HFFc6 (cell line): ENCODE results near the gene NES. TPM values are rescaled to one million over a fixed set of nuclear protein-coding genes. Genes with fewer than 3 reads are reported as not detected.

Experiments used
- DNase-seq: peaks from one replicate; pipeline ENCODE4 v3.0.0-alpha.2; 2018
- H3K27ac Mint-ChIP-seq: 2 replicates; pipeline ENCODE4 v1.8.0; 2020; ENCODE audit warnings: mild to moderate bottlenecking, mixed read lengths
- H3K27me3 Mint-ChIP-seq: 2 replicates; pipeline ENCODE4 v1.8.0; 2021; ENCODE audit warnings: mild to moderate bottlenecking, moderate library complexity, mixed read lengths; ENCODE audit not compliant: insufficient read depth
- H3K36me3 Mint-ChIP-seq: 2 replicates; pipeline ENCODE4 v1.8.0; 2021; ENCODE audit warnings: low read depth, mixed read lengths
- H3K4me1 Mint-ChIP-seq: 2 replicates; pipeline ENCODE4 v1.8.0; 2020; ENCODE audit warnings: low read depth, mixed read lengths
- H3K4me3 Mint-ChIP-seq: 2 replicates; pipeline ENCODE4 v1.8.0; 2020; ENCODE audit warnings: mild to moderate bottlenecking, moderate library complexity, mixed read lengths
- H3K9me3 Mint-ChIP-seq: 2 replicates; pipeline ENCODE4 v1.8.0; 2020; ENCODE audit warnings: mild to moderate bottlenecking, mixed read lengths
- total RNA-seq, 6 experiments: library from RNA; stranded (reverse); fragmentation: NEBNext Ultra II Directional; extraction: Animal tissue kit (Norgen Biotek cat#: 25700); gene quantifications; 2 replicates in 1 of 6; 3 replicates in 5 of 6; pipeline ENCODE4 v1.2.3, GENCODE V29; 2021
- TF ChIP-seq, protein P1 (sequence below): fragments of 200-600 bp; sonication (generic); IDR thresholded peaks from 2 replicates; pipeline ENCODE4 v1.5.0; 2021; ENCODE audit warnings: antibody characterized with exemption, mild to moderate bottlenecking

The NES gene
- total RNA-seq, 6 experiments from 2014 or later, result 106 to 126 (median 116) TPM

GRCh38 chr1:156675210-156676113 is 1.7 kb downstream of the NES start:
- Mint-ChIP-seq H3K4me3 (peak overlapping the region; percentile 88), H3K27ac (peak overlapping the region; percentile 72), H3K27me3 (no peaks in the 10 kb centered on the region; the same call in none of the 2 replicates), H3K9me3 (no peaks in the 10 kb centered on the region), H3K36me3 (peaks cover 26% of the 10 kb centered on the region), H3K4me1 (peaks cover 50% of the 10 kb centered on the region)
- no peak for DNase-seq
- TF ChIP-seq, protein P1, sequence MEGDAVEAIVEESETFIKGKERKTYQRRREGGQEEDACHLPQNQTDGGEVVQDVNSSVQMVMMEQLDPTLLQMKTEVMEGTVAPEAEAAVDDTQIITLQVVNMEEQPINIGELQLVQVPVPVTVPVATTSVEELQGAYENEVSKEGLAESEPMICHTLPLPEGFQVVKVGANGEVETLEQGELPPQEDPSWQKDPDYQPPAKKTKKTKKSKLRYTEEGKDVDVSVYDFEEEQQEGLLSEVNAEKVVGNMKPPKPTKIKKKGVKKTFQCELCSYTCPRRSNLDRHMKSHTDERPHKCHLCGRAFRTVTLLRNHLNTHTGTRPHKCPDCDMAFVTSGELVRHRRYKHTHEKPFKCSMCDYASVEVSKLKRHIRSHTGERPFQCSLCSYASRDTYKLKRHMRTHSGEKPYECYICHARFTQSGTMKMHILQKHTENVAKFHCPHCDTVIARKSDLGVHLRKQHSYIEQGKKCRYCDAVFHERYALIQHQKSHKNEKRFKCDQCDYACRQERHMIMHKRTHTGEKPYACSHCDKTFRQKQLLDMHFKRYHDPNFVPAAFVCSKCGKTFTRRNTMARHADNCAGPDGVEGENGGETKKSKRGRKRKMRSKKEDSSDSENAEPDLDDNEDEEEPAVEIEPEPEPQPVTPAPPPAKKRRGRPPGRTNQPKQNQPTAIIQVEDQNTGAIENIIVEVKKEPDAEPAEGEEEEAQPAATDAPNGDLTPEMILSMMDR, result no peak

GRCh38 chr1:156673387-156674121 is 3.7 kb downstream of the NES start:
- TF ChIP-seq, protein P1, result no peak
- no peaks in the 10 kb centered on the region for H3K9me3 Mint-ChIP-seq
- peak overlapping the region; percentile 55 for H3K27ac Mint-ChIP-seq
- H3K4me3 Mint-ChIP-seq, result peak overlapping the region; percentile 54
- H3K27me3 Mint-ChIP-seq, result no peaks in the 10 kb centered on the region; the same call in none of the 2 replicates
- peaks cover 57% of the 10 kb centered on the region for H3K4me1 Mint-ChIP-seq
- DNase-seq, result no peak
- peaks cover 26% of the 10 kb centered on the region for H3K36me3 Mint-ChIP-seq

- Mint-ChIP-seq H3K9me3 (no peaks in the 10 kb centered on the region), H3K36me3 (peaks cover 26% of the 10 kb centered on the region), H3K4me1 (peaks cover 57% of the 10 kb centered on the region), H3K4me3 (no peak overlapping the region), H3K27me3 (peaks cover 1% of the 10 kb centered on the region), H3K27ac (no peak overlapping the region)
- no peak for DNase-seq
- TF ChIP-seq, protein P1, result no peak
Observed at GRCh38 chr1:156671804-156672203, 5.4 kb downstream of the NES start.

DNA sequence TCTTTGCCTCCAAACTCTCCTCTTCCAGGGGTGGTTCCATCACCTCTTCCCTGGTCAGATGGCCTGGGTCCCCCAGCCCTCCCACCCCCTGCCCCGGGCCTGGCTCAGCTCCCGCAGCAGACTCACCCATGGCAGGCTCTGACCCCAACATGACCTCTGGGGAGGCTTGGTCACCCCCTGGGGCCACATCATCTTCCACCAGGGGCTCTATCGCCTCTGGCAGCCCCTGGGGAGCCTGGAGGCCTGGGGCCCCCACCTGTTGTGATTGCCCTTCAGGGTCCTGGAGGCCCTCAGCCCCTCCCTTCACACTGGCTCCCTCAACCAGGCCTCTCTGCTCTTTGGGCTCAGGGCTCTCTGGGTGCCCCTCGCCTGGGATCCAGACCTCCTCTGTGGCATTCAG is 6.4 kb downstream of the NES start:
- no peak overlapping the region for H3K4me3 Mint-ChIP-seq
- H3K27me3 Mint-ChIP-seq, result peaks cover 1% of the 10 kb centered on the region
- TF ChIP-seq, protein P1, result no peak
- H3K36me3 Mint-ChIP-seq, result peaks cover 26% of the 10 kb centered on the region
- DNase-seq, result no peak
- H3K27ac Mint-ChIP-seq, result peak overlapping the region; percentile 14; the same call in 1 of the 2 replicates
- H3K4me1 Mint-ChIP-seq, result peaks cover 63% of the 10 kb centered on the region
- H3K9me3 Mint-ChIP-seq, result no peaks in the 10 kb centered on the region

- H3K4me1 Mint-ChIP-seq, result peaks cover 63% of the 10 kb centered on the region
Observed at GRCh38 chr1:156670359-156670758, 6.8 kb downstream of the NES start.

More at GRCh38 chr1:156670359-156670758, 6.8 kb downstream of the NES start:
- TF ChIP-seq, protein P1, result no peak
- Mint-ChIP-seq H3K27ac (no peak overlapping the region), H3K27me3 (peaks cover 1% of the 10 kb centered on the region), H3K9me3 (no peaks in the 10 kb centered on the region), H3K36me3 (peaks cover 25% of the 10 kb centered on the region), H3K4me3 (no peak overlapping the region)
- no peak for DNase-seq
